ENCODE results near the gene EXOC2. TPM values are rescaled to one million over a fixed set of nuclear protein-coding genes. Genes with fewer than 3 reads are reported as not detected.

The EXOC2 gene
- total RNA-seq, 1 donor, result 19.8 TPM

GRCh38 chr6:505374-505773 is 187.6 kb downstream of the EXOC2 start:
- Histone ChIP-seq H3K4me3 (ENCODE audit: low read length) (no peak overlapping the region), H3K9me3 (ENCODE audit: low read depth, low read length) (no peaks in the 10 kb centered on the region), H3K4me1 (ENCODE audit: insufficient read depth, low read length) (peaks cover 17% of the 10 kb centered on the region)

GRCh38 chr6:504446-504980 is 188.4 kb downstream of the EXOC2 start:
- no peaks in the 10 kb centered on the region for H3K27me3 ChIP-seq (ENCODE audit: insufficient read depth, low read length)
- H3K9me3 ChIP-seq (ENCODE audit: low read depth, low read length), result no peaks in the 10 kb centered on the region
- H3K4me1 ChIP-seq (ENCODE audit: insufficient read depth, low read length), result peaks cover 17% of the 10 kb centered on the region
- no peak overlapping the region for H3K4me3 ChIP-seq (ENCODE audit: low read length)

More at GRCh38 chr6:505374-505773, 187.6 kb downstream of the EXOC2 start:
- no peaks in the 10 kb centered on the region for H3K27me3 ChIP-seq (ENCODE audit: insufficient read depth, low read length)

- no peaks in the 10 kb centered on the region for H3K9me3 ChIP-seq (ENCODE audit: low read depth, low read length)
- H3K27me3 ChIP-seq (ENCODE audit: insufficient read depth, low read length), result no peaks in the 10 kb centered on the region
- peaks cover 20% of the 10 kb centered on the region for H3K4me1 ChIP-seq (ENCODE audit: insufficient read depth, low read length)
- H3K4me3 ChIP-seq (ENCODE audit: low read length), result no peak overlapping the region
Observed at GRCh38 chr6:503610-504362, 189.2 kb downstream of the EXOC2 start.

GRCh38 chr6:502761-503160 is 190.2 kb downstream of the EXOC2 start:
- Histone ChIP-seq H3K4me3 (ENCODE audit: low read length) (no peak overlapping the region), H3K27me3 (ENCODE audit: insufficient read depth, low read length) (no peaks in the 10 kb centered on the region), H3K9me3 (ENCODE audit: low read depth, low read length) (no peaks in the 10 kb centered on the region), H3K4me1 (ENCODE audit: insufficient read depth, low read length) (peaks cover 24% of the 10 kb centered on the region)

GRCh38 chr6:501891-502601 is 190.9 kb downstream of the EXOC2 start:
- Histone ChIP-seq H3K4me3 (ENCODE audit: low read length) (peak overlapping the region; percentile 34), H3K9me3 (ENCODE audit: low read depth, low read length) (no peaks in the 10 kb centered on the region), H3K27me3 (ENCODE audit: insufficient read depth, low read length) (no peaks in the 10 kb centered on the region), H3K4me1 (ENCODE audit: insufficient read depth, low read length) (peaks cover 24% of the 10 kb centered on the region)

- peaks cover 24% of the 10 kb centered on the region for H3K4me1 ChIP-seq (ENCODE audit: insufficient read depth, low read length)
- H3K27me3 ChIP-seq (ENCODE audit: insufficient read depth, low read length), result no peaks in the 10 kb centered on the region
- no peaks in the 10 kb centered on the region for H3K9me3 ChIP-seq (ENCODE audit: low read depth, low read length)
- H3K4me3 ChIP-seq (ENCODE audit: low read length), result no peak overlapping the region
Observed at GRCh38 chr6:499617-500016, 193.3 kb downstream of the EXOC2 start.

- Histone ChIP-seq H3K27me3 (ENCODE audit: insufficient read depth, low read length) (no peaks in the 10 kb centered on the region), H3K4me3 (ENCODE audit: low read length) (no peak overlapping the region), H3K4me1 (ENCODE audit: insufficient read depth, low read length) (peaks cover 24% of the 10 kb centered on the region), H3K9me3 (ENCODE audit: low read depth, low read length) (no peaks in the 10 kb centered on the region)
Observed at GRCh38 chr6:498795-499231, 194.1 kb downstream of the EXOC2 start.

GRCh38 chr6:497258-497657 is 195.7 kb downstream of the EXOC2 start:
- Histone ChIP-seq H3K4me3 (ENCODE audit: low read length) (no peak overlapping the region), H3K4me1 (ENCODE audit: insufficient read depth, low read length) (peaks cover 22% of the 10 kb centered on the region), H3K27me3 (ENCODE audit: insufficient read depth, low read length) (no peaks in the 10 kb centered on the region), H3K9me3 (ENCODE audit: low read depth, low read length) (no peaks in the 10 kb centered on the region)

GRCh38 chr6:496649-497048 is 196.3 kb downstream of the EXOC2 start:
- no peaks in the 10 kb centered on the region for H3K9me3 ChIP-seq (ENCODE audit: low read depth, low read length)
- no peaks in the 10 kb centered on the region for H3K27me3 ChIP-seq (ENCODE audit: insufficient read depth, low read length)
- no peak overlapping the region for H3K4me3 ChIP-seq (ENCODE audit: low read length)
- H3K4me1 ChIP-seq (ENCODE audit: insufficient read depth, low read length), result peaks cover 21% of the 10 kb centered on the region

GRCh38 chr6:494394-494793 is 198.5 kb downstream of the EXOC2 start:
- Histone ChIP-seq H3K9me3 (ENCODE audit: low read depth, low read length) (no peaks in the 10 kb centered on the region), H3K4me1 (ENCODE audit: insufficient read depth, low read length) (peaks cover 34% of the 10 kb centered on the region), H3K4me3 (ENCODE audit: low read length) (no peak overlapping the region), H3K27me3 (ENCODE audit: insufficient read depth, low read length) (no peaks in the 10 kb centered on the region)

GRCh38 chr6:493840-494239 is 199.1 kb downstream of the EXOC2 start:
- H3K27me3 ChIP-seq (ENCODE audit: insufficient read depth, low read length), result no peaks in the 10 kb centered on the region
- no peaks in the 10 kb centered on the region for H3K9me3 ChIP-seq (ENCODE audit: low read depth, low read length)
- no peak overlapping the region for H3K4me3 ChIP-seq (ENCODE audit: low read length)
- peaks cover 30% of the 10 kb centered on the region for H3K4me1 ChIP-seq (ENCODE audit: insufficient read depth, low read length)

GRCh38 chr6:492816-493414 is 200.0 kb downstream of the EXOC2 start:
- Histone ChIP-seq H3K9me3 (ENCODE audit: low read depth, low read length) (no peaks in the 10 kb centered on the region), H3K27me3 (ENCODE audit: insufficient read depth, low read length) (no peaks in the 10 kb centered on the region), H3K4me1 (ENCODE audit: insufficient read depth, low read length) (peaks cover 26% of the 10 kb centered on the region), H3K4me3 (ENCODE audit: low read length) (no peak overlapping the region)

GRCh38 chr6:492178-492577 is 200.8 kb downstream of the EXOC2 start:
- Histone ChIP-seq H3K4me1 (ENCODE audit: insufficient read depth, low read length) (peaks cover 26% of the 10 kb centered on the region), H3K4me3 (ENCODE audit: low read length) (no peak overlapping the region), H3K27me3 (ENCODE audit: insufficient read depth, low read length) (no peaks in the 10 kb centered on the region), H3K9me3 (ENCODE audit: low read depth, low read length) (no peaks in the 10 kb centered on the region)

- no peaks in the 10 kb centered on the region for H3K27me3 ChIP-seq (ENCODE audit: insufficient read depth, low read length)
- peaks cover 26% of the 10 kb centered on the region for H3K4me1 ChIP-seq (ENCODE audit: insufficient read depth, low read length)
- H3K4me3 ChIP-seq (ENCODE audit: low read length), result no peak overlapping the region
- no peaks in the 10 kb centered on the region for H3K9me3 ChIP-seq (ENCODE audit: low read depth, low read length)
Observed at GRCh38 chr6:491233-491632, 201.7 kb downstream of the EXOC2 start.
